Mucosa of descending colon (tissue), 3 donors: ENCODE data around the gene SIM2. TPM values are rescaled to one million over a fixed set of nuclear protein-coding genes. Genes with fewer than 3 reads are reported as not detected.

ENCODE experiments used
- ATAC-seq: fragments of 200-7000 bp; cut with Tn5 transposase; one replicate; pipeline ENCODE4 v1.9.1; 2020; ENCODE audit warnings: mild to moderate bottlenecking, moderate library complexity
- DNase-seq, 3 donors: peaks; one replicate each; pipeline ENCODE4 v3.0.0-alpha.2; 2020
- H3K36me3 ChIP-seq: fragments of 200-600 bp; one replicate; pipeline ENCODE4 v1.8.0; 2021; ENCODE audit warnings: low read depth, mild to moderate bottlenecking
- H3K4me1 ChIP-seq: fragments of 200-600 bp; one replicate; pipeline ENCODE4 v1.8.0; 2021; ENCODE audit warnings: low read depth, mild to moderate bottlenecking
- H3K4me3 ChIP-seq: fragments of 200-600 bp; one replicate; pipeline ENCODE4 v1.8.0; 2021; ENCODE audit warnings: mild to moderate bottlenecking
- H3K9me3 ChIP-seq: fragments of 200-600 bp; one replicate; pipeline ENCODE4 v1.8.0; 2021; ENCODE audit warnings: mild to moderate bottlenecking
- intact Hi-C, 2 donors: fragments of 100-400 bp; cut with DNase I in 1 of 2; cut with micrococcal nuclease in 1 of 2; formaldehyde crosslinking; loops; one replicate each; pipeline versions ENCODE4 v1.11.0 to v1.11.1; 2022; cut with DNase I, micrococcal nuclease
- total RNA-seq, 3 donors: library from RNA; stranded (reverse); fragmentation: NEBNext Ultra II Directional in 2 of 3; extraction: Animal tissue kit (Norgen Biotek cat#: 25700) in 2 of 3; gene quantifications; one replicate each; pipeline versions ENCODE4 v1.2.1 to v1.2.4, GENCODE V29; 2021 to 2023
- TF ChIP-seq, protein P1 (sequence below): fragments of 200-600 bp; IDR thresholded peaks from one replicate; pipeline ENCODE4 v1.8.0; 2022; ENCODE audit warnings: antibody characterized with exemption, mild to moderate bottlenecking
- donor health status: DM: no; HTN: no; CAD: no; lungs with moderate emphysema.
- donor health status: DM: no; HTN: no; CAD: no.
- donor health status: DM: no; HTN: yes; CAD: no.

Gene SIM2
- total RNA-seq, 3 donors from 2014 or later = not detected

DNA sequence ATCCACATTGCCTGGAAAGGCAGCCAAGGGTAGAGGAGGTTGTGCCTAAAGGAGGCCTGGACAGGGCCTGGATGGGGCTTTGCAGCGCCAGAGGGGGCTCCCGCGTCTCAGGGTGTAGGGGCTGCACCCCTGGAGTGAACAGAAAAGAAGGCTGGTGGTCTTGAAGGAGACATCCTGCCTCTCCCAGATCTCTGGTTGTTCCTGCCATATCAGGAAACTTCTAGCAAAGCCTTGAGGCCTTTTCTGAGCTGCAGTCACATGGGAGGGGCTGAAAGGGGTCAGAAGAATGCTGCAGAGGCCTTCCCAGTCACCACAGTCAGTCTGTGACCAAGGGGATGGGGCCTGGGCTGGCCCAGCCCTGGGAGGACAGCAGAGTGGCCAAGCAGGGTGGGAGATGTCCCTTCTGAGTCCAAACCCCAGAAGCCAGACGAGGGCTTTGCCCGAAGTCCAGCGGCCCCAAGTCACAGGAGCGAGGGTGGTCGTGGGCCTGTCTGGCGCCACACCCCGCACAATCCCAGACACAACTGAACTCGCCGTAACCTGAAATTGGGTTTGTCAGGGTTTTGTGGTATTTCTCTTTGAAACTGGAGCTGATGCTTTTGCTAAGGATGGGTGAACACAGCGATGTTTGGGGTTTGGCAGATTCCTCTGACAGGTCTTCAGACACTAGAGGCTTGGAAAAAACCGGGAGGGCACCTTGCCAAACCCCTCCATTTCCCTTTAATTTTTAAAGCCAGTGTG lies 29.6 kb downstream of the SIM2 start:
- no peak overlapping the region for H3K4me3 ChIP-seq
- TF ChIP-seq, protein P1, sequence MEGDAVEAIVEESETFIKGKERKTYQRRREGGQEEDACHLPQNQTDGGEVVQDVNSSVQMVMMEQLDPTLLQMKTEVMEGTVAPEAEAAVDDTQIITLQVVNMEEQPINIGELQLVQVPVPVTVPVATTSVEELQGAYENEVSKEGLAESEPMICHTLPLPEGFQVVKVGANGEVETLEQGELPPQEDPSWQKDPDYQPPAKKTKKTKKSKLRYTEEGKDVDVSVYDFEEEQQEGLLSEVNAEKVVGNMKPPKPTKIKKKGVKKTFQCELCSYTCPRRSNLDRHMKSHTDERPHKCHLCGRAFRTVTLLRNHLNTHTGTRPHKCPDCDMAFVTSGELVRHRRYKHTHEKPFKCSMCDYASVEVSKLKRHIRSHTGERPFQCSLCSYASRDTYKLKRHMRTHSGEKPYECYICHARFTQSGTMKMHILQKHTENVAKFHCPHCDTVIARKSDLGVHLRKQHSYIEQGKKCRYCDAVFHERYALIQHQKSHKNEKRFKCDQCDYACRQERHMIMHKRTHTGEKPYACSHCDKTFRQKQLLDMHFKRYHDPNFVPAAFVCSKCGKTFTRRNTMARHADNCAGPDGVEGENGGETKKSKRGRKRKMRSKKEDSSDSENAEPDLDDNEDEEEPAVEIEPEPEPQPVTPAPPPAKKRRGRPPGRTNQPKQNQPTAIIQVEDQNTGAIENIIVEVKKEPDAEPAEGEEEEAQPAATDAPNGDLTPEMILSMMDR = no peak
- intact Hi-C loops = no loop called here
- ATAC-seq (no peak), DNase-seq (no peak)
- no peaks in the 10 kb centered on the region for H3K4me1 ChIP-seq
- no peaks in the 10 kb centered on the region for H3K36me3 ChIP-seq
- no peaks in the 10 kb centered on the region for H3K9me3 ChIP-seq

DNA sequence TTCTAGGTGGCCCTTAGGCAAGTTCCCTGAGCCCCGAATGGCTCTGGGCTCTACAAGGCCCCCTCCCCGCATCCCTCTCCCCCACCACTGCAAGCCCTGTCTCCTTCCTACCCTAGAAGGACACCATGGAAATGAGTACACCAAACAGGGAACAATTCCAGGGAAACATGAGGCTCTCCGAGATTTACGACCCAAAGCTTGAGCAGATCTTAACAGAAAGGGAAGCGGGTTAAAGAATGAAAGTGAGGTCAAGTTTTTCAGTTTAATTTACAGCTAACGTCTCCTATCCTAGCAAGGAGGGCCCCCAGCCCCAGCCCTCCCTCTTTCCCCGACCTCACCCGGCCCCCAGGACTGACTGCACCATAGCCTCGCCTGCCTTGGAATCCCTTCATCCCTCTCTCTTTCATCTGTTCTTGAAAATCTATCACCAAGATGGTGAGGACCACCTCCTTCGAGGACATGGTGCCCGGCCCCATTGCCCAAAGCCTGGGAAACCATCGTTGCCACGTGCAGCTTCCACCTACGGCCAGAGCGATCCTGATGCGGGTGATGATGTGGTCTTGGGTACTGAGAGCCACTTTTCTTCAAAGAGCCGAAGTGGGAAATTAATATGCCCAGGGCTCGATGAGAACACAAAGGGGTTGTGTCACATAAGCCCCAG lies 30.5 kb downstream of the SIM2 start:
- no peak for DNase-seq
- TF ChIP-seq, protein P1 = no peak
- H3K4me3 ChIP-seq = no peak overlapping the region
- intact Hi-C loops = no loop called here
- H3K9me3 ChIP-seq = no peaks in the 10 kb centered on the region
- H3K4me1 ChIP-seq = no peaks in the 10 kb centered on the region
- H3K36me3 ChIP-seq = no peaks in the 10 kb centered on the region
- no peak for ATAC-seq

DNA sequence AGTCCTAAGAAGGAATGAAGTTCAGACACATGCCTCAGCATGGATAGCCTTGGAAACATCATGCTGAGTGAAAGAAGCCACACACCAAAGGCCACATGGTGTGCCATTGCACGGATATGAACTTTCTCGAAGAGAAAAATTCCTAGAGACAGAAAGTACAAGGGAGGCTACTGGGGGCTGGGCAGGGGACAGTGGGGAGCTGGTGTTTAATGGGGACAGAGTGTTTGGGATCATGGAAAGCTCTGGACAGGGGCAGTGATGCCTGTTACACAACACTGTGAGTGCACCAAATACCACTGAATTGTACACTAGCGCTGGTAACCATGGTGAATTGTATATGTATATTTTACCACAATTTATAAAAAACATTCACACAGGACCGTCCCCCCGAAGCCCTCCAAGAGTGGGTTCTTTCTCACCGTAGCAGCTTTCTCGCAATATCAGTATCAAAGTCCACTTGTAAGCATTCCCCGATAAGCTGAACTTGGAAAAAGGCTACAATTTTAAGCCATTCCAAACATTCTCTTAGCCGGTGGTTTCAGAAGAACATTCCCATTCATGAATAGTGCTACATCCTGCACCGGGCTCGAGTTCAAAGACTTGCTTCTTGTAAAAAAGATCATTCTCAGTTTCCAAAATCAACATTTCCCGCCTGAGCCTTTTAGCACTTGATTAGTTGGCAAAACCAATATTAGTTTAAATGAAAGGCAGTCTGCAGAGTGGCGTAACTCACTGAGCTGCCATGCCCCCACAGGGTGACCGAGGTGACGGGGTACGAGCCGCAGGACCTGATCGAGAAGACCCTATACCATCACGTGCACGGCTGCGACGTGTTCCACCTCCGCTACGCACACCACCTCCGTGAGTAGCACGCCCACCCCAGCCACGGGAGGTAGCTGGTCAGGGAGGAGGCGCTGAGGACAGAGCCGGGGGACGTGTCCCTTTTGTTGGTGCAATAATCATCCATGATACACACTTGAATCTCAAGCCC lies 31.7 kb downstream of the SIM2 start:
- TF ChIP-seq, protein P1 = no peak
- no peaks in the 10 kb centered on the region for H3K36me3 ChIP-seq
- no peaks in the 10 kb centered on the region for H3K4me1 ChIP-seq
- intact Hi-C loops = no loop called here
- H3K4me3 ChIP-seq = no peak overlapping the region
- no peak for ATAC-seq
- no peak for DNase-seq
- no peaks in the 10 kb centered on the region for H3K9me3 ChIP-seq

DNA sequence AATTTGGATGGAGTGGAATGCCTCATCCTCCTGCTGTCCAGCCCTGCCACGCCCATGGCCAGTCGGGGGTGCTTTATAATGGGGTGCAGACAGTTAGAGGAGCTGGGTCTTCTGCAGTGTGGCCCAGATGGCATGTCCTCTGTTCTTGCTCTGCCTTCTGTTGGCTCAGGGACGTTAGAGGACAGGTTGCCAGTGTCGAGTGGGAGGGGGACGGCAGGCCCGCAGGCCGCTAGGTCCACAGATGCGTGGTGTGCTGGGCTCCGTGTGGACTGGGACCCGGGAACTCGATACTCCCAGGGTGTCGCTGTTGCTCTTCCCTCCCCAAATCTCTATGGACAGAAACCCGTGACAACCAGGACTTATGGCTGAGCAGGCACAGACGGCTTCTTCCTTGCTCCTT lies 33.3 kb downstream of the SIM2 start:
- H3K36me3 ChIP-seq = no peaks in the 10 kb centered on the region
- ATAC-seq = no peak
- intact Hi-C loops = no loop called here

GRCh38 chr21:36732761-36733160 lies 33.8 kb downstream of the SIM2 start:
- Histone ChIP-seq H3K4me1 (no peaks in the 10 kb centered on the region), H3K9me3 (no peaks in the 10 kb centered on the region), H3K36me3 (no peaks in the 10 kb centered on the region), H3K4me3 (no peak overlapping the region)
- ATAC-seq (no peak), DNase-seq (no peak)
- intact Hi-C loops = no loop called here
- TF ChIP-seq, protein P1 = no peak

More for the DNA sequence above, 33.3 kb downstream of the SIM2 start:
- Histone ChIP-seq H3K4me3 (no peak overlapping the region), H3K9me3 (no peaks in the 10 kb centered on the region), H3K4me1 (no peaks in the 10 kb centered on the region)
- TF ChIP-seq, protein P1 = no peak
- no peak for DNase-seq
